ENCODE data around the gene ADIPOR2. TPM values are rescaled to one million over a fixed set of nuclear protein-coding genes. Genes with fewer than 3 reads are reported as not detected.
"Not testable (repeated sequence)": the region's sequence is repeated elsewhere in the genome, so short reads cannot be mapped to it uniquely, and the experiment has no call there.

ADIPOR2 gene
- polyA plus RNA-seq, 10 donors, result 23.3 to 29.8 (median 25.5) TPM

DNA sequence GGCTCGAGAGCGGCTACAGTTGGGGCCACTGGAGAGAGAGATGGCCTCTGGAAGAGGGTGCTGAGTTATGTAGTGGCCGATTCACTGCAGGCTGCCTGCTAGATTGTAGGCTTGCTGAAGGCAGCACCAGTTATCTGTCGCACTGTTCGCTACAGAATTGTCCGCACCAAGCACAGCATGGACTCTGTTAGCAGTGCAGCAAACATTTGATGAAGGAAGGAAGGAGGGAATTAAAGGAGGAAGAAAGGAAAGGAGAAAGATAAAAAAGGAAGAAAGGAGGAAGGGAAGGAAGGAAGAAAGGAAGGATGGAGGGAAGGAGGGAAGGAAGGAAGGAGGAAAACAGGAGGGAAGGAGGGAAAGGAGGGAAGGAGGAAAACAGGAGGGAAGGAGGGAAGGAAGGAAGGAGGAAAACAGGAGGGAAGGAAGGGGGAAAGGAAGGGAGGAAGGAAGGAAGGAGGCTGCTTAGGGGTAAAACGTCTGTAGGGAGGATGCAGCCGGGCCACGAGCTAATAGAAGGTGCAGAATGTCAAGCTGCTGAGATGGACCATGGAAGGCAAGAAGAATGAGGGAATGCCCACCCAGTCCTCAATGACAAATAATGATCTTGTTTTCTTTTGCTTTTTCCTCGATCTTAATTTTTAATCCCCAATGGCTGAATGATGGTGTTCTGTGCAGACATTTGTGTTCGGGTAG lies 27.3 kb upstream of the ADIPOR2 start:
- no peak for DNase-seq

GRCh38 chr12:1665366-1665765 lies 25.5 kb upstream of the ADIPOR2 start:
- DNase-seq, result no peak

GRCh38 chr12:1666215-1666614 lies 24.7 kb upstream of the ADIPOR2 start:
- DNase-seq, result no peak

- DNase-seq, result no peak
Observed at GRCh38 chr12:1666685-1667162, 24.1 kb upstream of the ADIPOR2 start.

DNA sequence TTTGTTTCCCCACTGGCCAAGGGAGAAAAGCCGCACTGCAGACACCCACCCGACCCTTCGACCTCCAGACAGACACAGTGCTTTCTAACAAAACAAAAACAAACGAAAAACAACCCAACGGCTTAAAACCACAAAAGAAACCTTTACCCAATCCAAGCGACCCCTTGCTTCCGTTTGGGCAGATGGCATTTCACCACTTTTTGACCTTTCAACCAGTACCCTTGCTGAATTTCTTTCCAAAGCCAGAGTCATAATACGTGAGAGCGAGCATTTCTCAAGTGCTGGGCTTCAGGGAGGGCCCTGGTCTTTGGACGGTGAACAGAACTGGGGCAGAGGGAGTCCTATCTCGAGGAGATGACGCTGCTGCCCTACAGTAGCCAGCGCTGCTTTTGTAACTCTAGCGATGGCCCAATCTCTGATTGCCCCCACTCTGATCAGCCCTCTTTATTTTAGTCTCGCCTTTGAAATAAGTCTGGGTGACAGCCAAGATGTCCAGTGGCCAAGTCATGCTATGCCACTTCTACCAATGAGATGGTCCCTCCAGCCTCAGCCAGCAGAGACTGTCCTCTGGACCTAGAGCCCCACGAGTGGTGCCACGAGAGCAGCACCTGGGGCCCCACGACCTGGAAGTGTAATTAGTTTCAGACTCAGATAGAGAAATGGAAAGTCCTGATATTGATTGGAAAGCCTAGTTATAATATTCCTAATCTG lies 21.9 kb upstream of the ADIPOR2 start:
- peak in 1 of 3 donors; percentile 23 for DNase-seq

GRCh38 chr12:1670358-1671268 lies 20.3 kb upstream of the ADIPOR2 start:
- no peak for DNase-seq

GRCh38 chr12:1676043-1676442 lies 14.8 kb upstream of the ADIPOR2 start:
- DNase-seq, result no peak

DNA sequence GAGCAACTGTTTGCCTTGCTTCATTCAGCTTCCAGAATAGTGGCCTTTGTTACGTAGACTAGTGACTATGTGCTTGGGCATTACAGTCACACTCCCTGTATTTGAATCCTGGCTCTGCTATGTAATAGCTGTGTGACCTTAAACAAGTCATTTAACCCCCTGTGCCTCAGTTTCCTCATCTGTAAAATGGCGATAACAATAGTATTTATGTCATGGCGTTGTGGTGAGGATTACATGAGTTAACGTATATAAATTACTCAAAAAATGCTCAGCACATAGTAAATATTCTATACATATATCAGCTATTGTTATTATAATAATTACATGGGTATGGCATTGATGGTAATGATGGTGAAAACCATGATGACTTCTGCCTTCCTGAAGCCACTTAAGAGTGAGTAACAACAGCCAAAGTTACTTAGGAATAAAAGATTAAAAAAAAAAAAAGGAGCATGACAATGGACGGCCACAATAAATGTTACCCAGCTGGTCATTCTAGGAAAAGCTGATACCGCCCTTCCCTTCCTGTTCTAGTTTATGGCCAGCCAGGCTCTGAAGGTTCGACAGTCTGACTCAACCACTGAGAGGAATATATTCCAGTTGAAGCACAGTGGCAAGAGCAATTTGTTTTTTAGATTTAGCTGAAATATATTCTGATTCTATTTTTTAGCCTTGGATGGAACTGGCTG lies 9.9 kb upstream of the ADIPOR2 start:
- no peak for DNase-seq

DNA sequence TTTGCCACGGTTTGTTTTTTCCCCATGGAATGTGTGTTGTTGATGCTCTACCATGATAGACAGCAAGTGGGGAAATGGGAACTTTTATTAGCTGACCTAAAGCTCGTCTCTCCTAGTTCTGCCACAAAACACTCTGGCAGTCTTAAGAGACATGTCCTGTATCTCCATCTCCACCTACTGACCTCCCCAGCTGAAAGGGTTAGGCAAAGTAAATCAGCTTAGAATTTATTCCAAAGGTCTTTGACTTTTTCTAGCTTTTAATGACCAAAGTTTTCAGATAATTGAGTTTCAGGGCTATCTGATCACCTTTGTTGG lies 9.4 kb upstream of the ADIPOR2 start:
- DNase-seq, result no peak

- no peak for DNase-seq
Observed at GRCh38 chr12:1688086-1688710, 2.7 kb upstream of the ADIPOR2 start.

GRCh38 chr12:1691123-1692007 lies 495 bp downstream of the ADIPOR2 start:
- DNase-seq, result peak in 2 of 3 donors; percentile 61 to 83

DNA sequence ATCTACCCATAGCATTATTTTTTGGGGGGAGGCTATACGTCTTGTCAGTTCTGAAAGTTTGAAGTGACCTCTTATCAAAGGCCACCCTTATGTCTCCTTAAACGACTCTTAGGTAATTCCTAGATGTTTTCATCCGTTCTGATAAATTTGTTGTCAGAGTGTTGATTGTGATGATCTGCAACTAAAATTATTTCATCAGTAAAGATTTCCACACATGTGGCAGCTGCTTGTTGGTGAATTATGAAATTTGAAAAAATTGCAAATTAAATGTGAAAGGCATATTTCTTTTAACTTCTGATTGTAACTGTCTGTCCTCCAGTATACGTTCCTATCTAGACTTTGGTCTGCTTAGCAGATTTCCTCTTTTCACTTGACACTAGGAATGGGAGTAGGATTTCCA lies 1.4 kb downstream of the ADIPOR2 start:
- DNase-seq, result no peak

- no peak for DNase-seq
Observed at GRCh38 chr12:1692895-1693610, 2.2 kb downstream of the ADIPOR2 start.

DNA sequence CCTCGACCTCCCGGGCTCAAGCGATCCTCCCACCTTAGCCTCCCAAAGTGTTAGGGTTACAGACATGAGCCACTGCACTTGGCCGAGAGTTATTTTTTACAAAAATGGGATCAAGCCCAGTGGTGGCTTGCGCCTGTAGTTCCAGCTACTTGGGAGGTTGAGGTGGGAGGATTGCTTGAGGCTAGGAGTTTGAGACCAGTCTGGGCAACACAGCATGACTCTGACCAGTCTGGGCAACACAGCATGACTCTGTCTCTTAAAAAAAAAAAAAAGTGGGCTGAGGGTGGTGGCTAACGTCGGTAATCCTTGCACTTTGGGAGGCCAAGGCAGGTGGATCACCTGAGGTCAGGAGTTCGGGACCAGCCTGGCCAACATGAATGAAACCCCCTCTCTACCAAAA lies 4.2 kb downstream of the ADIPOR2 start:
- not testable (repeated sequence) for DNase-seq

DNA sequence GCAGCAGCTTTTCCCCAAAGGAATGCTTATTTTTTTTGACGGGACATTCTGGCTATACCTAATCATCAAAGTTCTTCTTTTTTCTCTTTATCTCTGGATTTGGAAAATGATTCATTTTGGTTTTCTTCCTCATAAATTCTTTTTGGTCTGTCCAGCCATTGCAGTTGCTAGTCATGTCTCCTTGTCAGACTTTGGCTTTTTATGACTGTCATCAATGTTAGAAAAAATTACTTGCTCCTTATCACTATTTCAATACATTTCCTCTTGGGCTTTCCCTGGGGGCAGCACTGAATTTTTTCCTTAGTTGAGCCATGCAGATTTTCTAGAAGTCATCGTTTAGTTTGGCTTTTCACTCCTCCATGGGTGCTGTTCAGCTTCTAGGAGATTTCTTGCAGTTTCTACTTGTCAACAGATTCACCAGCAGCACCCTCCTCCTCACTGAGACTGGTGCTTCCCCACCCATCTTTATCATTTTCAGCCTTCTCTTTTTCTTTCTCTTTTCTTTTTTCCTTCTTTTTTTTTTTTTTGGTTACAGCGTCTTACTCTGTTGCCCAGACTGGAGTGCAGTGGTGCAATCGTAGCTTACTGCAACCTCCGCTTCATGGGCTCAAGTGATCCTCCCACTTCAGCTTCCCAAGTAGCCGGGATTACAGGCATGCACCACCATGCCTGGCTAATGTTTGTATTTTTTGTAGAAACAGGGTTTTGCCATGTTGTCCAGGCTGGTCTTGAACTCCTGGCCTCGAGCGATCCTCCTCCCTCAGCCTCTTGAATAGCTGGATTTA lies 5.2 kb downstream of the ADIPOR2 start:
- DNase-seq, result peak in 1 of 3 donors; percentile 9

- no peak for DNase-seq
Observed at GRCh38 chr12:1696800-1697199, 5.9 kb downstream of the ADIPOR2 start.

- no peak for DNase-seq
Observed at GRCh38 chr12:1697271-1697670, 6.4 kb downstream of the ADIPOR2 start.

GRCh38 chr12:1698720-1699119 lies 7.8 kb downstream of the ADIPOR2 start:
- DNase-seq, result no peak

DNA sequence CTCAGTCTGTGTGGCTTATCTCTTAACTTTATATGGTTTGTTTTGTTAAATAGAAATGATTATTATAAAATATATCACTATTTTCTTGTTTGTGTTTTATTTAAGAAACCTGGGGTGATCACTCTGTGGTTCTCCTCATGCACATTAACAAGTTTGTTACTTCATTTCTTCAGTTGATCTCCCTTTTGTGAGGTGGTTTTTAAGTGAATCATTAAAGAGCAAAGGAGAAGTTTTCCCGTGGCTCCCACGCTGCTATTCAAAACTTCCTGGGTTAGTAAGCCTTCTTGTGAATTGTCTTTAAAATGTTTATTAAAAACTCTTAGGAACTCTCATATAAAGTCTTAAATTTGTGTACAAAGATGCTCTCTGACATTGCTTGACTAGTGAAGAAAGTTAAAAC lies 11.8 kb downstream of the ADIPOR2 start:
- no peak for DNase-seq
